GM18508 (cell line): ENCODE data around the gene COL5A1.
"Not testable (repeated sequence)": the region's sequence is repeated elsewhere in the genome, so short reads cannot be mapped to it uniquely, and the experiment has no call there.

Source experiments
- ATAC-seq: cut with Tn5 transposase; IDR thresholded peaks from one replicate; pipeline ENCODE4 v1.9.1; 2021; ENCODE audit warnings: moderate number of reproducible peaks; ENCODE audit not compliant: insufficient read depth, unreplicated experiment

The COL5A1 gene

GRCh38 chr9:134841180-134841904, 199.7 kb downstream of the COL5A1 start:
- ATAC-seq = no peak

- no peak for ATAC-seq
Observed at GRCh38 chr9:134842321-134842720, 200.7 kb downstream of the COL5A1 start.

DNA sequence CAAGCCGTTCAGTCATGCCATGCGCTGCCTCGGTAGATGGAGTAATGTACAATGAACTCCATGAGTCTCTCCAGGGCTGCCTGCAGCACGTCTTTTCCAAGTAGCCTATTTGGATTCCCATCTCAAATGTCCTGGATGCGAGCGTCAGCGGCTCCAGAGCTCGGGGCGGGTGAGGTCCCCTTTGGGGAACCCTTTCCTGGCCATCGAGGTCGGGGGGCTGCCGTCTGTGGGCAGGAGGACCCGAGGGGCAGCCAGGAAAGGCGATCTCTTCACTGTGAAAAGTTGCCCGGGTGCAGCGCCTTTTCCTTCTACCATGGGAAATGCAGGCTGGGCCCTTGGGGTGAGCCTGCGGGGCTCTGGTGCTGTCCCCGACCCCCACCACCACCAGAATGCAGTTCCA, 202.1 kb downstream of the COL5A1 start:
- no peak for ATAC-seq

DNA sequence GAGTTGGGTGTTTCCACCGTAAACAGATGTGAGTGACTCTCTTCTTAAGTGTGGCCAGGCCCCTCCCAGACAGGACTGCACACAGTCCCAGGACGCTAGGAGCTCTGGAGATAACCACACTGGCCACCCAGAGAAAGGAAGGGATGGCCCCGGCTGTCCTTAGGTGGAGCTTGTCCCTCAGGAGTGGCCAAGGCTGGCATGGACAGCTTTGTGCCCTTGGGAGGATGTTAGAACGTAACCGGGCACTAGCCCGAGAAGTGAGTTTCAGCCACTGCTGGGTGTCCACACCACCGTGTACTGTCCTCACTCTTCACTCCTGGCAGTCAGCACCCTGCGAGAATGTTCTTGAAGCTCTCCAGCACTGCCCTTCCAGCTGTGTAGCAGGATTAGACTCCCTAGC, 203.2 kb downstream of the COL5A1 start:
- ATAC-seq = no peak

DNA sequence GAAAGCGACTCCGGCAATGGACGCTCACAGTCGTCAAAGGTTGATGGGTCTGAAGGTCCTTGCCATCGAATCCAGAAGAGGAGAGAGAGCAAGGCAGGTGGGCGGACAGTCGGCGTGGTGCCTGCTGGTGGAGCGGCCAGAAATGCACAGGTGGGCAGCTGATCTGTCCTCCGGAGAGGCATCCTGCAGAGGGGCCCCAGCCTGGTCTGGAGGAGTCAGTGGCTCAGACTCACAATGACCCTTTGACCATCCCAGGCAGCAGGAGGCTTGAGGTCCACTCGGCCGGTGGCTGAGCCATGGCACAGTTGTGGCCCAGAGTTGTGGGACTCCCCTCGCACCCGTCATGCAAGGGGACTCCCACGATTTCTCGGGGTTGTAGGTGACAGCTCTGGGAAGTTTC, 204.6 kb downstream of the COL5A1 start:
- no peak for ATAC-seq

- no peak for ATAC-seq
Observed at GRCh38 chr9:134846699-134847098, 205.1 kb downstream of the COL5A1 start.

DNA sequence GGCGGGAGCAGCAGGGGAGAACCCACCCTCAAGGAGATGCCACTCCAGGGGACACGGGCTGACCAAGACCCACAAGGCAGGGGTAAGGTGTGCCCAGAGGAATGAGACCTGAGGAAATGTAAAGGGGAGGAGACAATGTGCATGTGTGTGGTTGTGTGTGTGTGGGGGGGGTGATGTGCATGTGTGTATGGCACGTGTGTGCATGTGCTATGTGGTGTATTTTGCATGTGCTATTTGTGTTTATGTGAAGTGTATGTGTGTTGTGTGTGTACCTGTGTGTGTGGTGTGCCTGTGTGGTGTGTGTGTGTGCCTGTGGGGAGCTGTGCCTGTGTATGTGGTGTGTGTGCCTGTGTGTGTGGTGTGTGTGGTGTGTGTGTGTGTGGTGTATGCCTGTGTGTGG, 205.5 kb downstream of the COL5A1 start:
- no peak for ATAC-seq

DNA sequence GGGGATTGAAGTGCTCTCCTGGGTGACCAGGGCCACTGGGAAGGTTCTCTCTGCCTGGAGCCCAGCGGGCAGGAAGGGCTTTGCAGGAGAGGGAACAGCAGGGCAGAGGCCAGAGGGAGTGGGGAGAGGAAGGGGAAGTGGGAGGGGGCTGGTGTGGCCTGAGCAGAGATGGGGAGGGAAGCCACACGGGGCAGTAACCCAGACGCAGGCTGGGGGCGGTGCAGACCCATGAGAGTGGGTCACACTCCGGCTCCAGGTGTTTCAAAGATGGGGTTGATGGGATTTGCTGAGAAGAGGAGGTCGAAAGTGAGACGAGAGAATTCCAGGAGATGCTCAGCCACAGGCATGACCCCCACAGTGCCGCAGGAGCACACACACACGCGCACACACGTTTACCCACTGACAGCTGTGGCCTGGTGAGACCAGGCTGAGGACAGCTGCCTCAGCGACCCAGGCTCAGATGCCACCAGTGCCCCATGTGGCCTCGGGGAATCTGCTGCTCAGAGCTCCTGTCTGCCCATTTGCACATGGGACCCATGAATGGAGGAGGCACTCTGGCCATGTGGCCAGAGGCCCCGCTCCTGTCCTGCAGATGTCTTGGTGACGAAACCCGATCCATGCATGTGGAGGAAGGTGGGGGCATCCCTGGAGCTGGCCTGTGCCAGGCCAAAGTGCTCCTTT, 206.3 kb downstream of the COL5A1 start:
- no peak for ATAC-seq

DNA sequence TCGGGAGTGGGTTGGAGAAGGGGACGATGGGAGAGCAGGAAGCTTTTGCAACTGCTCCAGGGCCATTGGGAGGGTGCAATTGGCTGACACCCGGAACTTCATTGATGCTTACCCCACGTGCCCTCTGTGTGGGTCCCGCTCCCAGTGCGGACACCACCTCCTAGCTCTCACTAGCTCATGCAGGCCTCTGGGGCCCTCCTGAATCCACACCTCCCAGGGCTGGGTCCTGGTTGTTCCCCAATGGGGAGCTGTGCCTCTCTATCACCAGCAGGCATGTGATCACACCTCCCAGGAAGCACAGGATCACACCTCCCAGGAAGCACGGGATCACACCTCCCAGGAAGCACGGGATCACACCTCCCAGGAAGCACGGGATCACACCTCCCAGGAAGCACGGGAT, 206.9 kb downstream of the COL5A1 start:
- no peak for ATAC-seq

DNA sequence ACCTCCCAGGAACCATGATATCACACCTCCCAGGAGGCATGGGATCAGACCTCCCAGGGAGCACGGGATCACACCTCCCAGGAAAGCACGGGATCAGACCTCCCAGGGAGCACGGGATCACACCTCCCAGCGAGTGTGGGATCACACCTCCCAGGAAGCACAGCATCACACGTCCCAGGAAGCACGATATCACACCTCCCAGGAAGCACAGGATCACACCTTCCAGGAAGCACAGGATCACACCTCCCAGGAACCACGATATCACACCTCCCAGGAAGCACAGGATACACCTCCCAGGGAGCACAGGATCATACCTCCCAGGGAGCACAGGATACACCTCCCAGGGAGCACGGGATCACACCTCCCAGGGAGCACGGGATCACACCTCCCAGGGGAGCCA, 209.0 kb downstream of the COL5A1 start:
- no peak for ATAC-seq

GRCh38 chr9:134851020-134851419, 209.4 kb downstream of the COL5A1 start:
- no peak for ATAC-seq

DNA sequence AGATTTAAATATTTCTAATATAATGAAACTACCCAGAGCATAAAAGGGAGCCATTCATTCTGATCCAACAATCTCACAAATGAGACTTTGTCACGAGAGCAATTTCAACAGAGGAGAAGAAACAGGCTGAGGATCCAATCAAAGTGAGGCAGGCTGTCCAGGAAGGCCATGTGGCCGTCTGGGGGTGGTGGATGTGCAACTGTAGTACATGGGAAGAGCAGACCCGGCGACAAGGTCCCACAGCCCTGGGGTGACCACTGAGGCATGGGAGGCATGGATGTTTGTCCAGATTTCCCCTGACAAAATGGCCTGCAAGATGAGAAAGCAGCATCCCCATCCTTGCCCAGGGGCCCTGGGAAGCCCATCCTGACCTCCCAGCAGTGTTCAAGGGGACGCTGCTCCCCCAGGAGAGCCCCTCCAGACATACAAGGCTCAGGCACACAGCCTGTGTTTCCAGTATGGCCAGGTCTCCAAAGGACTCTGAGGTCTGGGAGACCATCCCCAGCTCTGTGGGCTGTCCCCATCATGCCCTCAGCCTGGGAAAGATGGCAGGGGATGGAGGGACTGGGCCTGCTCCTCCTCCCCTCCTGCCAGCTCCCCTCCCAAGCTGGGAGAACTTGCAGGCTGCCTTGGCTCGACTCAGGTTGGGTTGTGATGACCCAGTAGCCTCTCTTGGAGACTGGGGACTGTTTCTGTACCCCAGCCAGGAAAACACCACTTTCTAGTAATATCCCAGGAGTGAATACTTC, 211.5 kb downstream of the COL5A1 start:
- ATAC-seq = no peak

- ATAC-seq = no peak
Observed at GRCh38 chr9:134853893-134854292, 212.3 kb downstream of the COL5A1 start.

GRCh38 chr9:134854541-134854981, 213.0 kb downstream of the COL5A1 start:
- ATAC-seq = no peak

GRCh38 chr9:134855231-134855899, 213.8 kb downstream of the COL5A1 start:
- no peak for ATAC-seq

- ATAC-seq = no peak
Observed at GRCh38 chr9:134855900-134856377, 214.3 kb downstream of the COL5A1 start.

DNA sequence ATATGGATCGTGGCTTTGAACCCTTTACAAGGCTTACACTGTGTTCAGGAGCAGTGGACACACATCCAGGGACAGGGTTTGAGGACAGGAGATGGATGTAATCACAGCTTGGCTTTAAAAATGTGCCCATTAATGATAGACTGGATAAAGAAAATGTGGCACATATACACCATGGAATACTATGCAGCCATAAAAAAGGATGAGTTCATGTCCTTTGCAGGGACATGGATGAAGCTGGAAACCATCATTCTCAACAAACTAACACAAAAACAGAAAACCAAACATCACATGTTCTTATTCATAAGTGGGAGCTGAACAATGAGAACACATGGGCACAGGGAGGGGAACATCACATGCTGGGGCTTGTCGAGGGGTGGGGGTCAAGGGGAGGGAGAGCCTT, 215.8 kb downstream of the COL5A1 start:
- ATAC-seq = not testable (repeated sequence)

GRCh38 chr9:134858051-134858841, 216.6 kb downstream of the COL5A1 start:
- no peak for ATAC-seq

DNA sequence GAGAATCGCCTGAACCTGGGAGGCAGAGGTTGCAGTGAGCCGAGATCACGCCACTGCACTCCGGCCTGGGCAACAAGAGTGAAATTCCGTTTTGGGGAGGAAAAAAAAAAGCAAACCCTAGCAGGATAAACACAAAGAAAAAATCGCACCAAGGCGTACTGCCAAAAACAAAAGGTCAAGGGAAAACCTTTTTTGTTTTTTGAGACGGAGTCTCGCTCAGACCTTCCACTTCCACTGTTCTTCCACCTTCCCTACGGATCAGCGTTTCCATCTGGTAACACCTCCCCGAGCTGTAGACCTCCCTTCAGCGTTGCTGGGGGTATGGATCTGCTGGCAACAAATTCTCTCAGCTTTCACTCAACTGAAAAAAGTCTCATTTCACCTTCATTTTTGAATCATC, 218.9 kb downstream of the COL5A1 start:
- ATAC-seq = no peak
